Measurements from ENCODE around the gene PLPP3. TPM values are rescaled to one million over a fixed set of nuclear protein-coding genes. Genes with fewer than 3 reads are reported as not detected.

The PLPP3 gene
- total RNA-seq, 2 donors from 2014 or later, result 164 to 271 TPM

- TF ChIP-seq CTCF (IDR thresholded peaks at IDR 0.05), result no peak
- Histone ChIP-seq H3K4me1 (ENCODE audit: control insufficient read depth in 1 of 2, low read depth in 2 of 2) (peaks cover 0 to 7% of the 10 kb centered on the region in 2 donors), H3K27ac (no peak overlapping the region), H3K27me3 (replicated peaks; ENCODE audit: insufficient read depth) (no peaks in the 10 kb centered on the region), H3K9me3 (no peaks in the 10 kb centered on the region), H3K36me3 (peaks cover 18% of the 10 kb centered on the region), H3K4me3 (no peak overlapping the region)
- DNase-seq (ENCODE audit: low spot score) (no peak), ATAC-seq (ENCODE audit: insufficient number of reproducible peaks, low FRiP score, low read depth) (no peak)
Measured at GRCh38 chr1:56496821-56497772, 82.3 kb downstream of the PLPP3 start.

GRCh38 chr1:56496158-56496557 is 83.2 kb downstream of the PLPP3 start:
- ATAC-seq (ENCODE audit: insufficient number of reproducible peaks, low FRiP score, low read depth) (no peak), DNase-seq (ENCODE audit: low spot score) (no peak)
- no peak overlapping the region for H3K4me3 ChIP-seq
- H3K27ac ChIP-seq, result no peak overlapping the region
- H3K36me3 ChIP-seq, result peaks cover 18% of the 10 kb centered on the region
- TF ChIP-seq CTCF (IDR thresholded peaks at IDR 0.05), result no peak
- peaks cover 8 to 16% of the 10 kb centered on the region in 2 donors for H3K4me1 ChIP-seq (ENCODE audit: control insufficient read depth in 1 of 2, low read depth in 2 of 2)
- H3K27me3 ChIP-seq (replicated peaks; ENCODE audit: insufficient read depth), result no peaks in the 10 kb centered on the region
- no peaks in the 10 kb centered on the region for H3K9me3 ChIP-seq

- Histone ChIP-seq H3K4me1 (ENCODE audit: control insufficient read depth in 1 of 2, low read depth in 2 of 2) (peaks cover 10 to 19% of the 10 kb centered on the region in 2 donors), H3K27ac (no peak overlapping the region), H3K4me3 (no peak overlapping the region), H3K9me3 (no peaks in the 10 kb centered on the region), H3K36me3 (peaks cover 18% of the 10 kb centered on the region), H3K27me3 (replicated peaks; ENCODE audit: insufficient read depth) (no peaks in the 10 kb centered on the region)
- no peak for TF ChIP-seq CTCF (IDR thresholded peaks at IDR 0.05)
- no peak for DNase-seq (ENCODE audit: low spot score)
- no peak for ATAC-seq (ENCODE audit: insufficient number of reproducible peaks, low FRiP score, low read depth)
Measured at GRCh38 chr1:56495538-56495937, 83.8 kb downstream of the PLPP3 start.

- Histone ChIP-seq H3K27me3 (replicated peaks; ENCODE audit: insufficient read depth) (no peaks in the 10 kb centered on the region), H3K36me3 (peaks cover 18% of the 10 kb centered on the region), H3K27ac (no peak overlapping the region), H3K4me1 (ENCODE audit: control insufficient read depth in 1 of 2, low read depth in 2 of 2) (peaks cover 10 to 19% of the 10 kb centered on the region in 2 donors), H3K9me3 (no peaks in the 10 kb centered on the region), H3K4me3 (no peak overlapping the region)
- DNase-seq (ENCODE audit: low spot score), result no peak
- no peak for TF ChIP-seq CTCF (IDR thresholded peaks at IDR 0.05)
- no peak for ATAC-seq (ENCODE audit: insufficient number of reproducible peaks, low FRiP score, low read depth)
Measured at GRCh38 chr1:56494306-56494705, 85.1 kb downstream of the PLPP3 start.

GRCh38 chr1:56493826-56494225 is 85.5 kb downstream of the PLPP3 start:
- ATAC-seq (ENCODE audit: insufficient number of reproducible peaks, low FRiP score, low read depth) (no peak), DNase-seq (ENCODE audit: low spot score) (no peak)
- Histone ChIP-seq H3K27me3 (replicated peaks; ENCODE audit: insufficient read depth) (no peaks in the 10 kb centered on the region), H3K27ac (no peak overlapping the region), H3K36me3 (peaks cover 18% of the 10 kb centered on the region), H3K4me3 (no peak overlapping the region), H3K9me3 (no peaks in the 10 kb centered on the region), H3K4me1 (ENCODE audit: control insufficient read depth in 1 of 2, low read depth in 2 of 2) (peaks cover 10 to 19% of the 10 kb centered on the region in 2 donors)
- no peak for TF ChIP-seq CTCF (IDR thresholded peaks at IDR 0.05)

All from thoracic aorta (tissue), 2 donors.